ENCODE results near the gene DNAH17.

DNA sequence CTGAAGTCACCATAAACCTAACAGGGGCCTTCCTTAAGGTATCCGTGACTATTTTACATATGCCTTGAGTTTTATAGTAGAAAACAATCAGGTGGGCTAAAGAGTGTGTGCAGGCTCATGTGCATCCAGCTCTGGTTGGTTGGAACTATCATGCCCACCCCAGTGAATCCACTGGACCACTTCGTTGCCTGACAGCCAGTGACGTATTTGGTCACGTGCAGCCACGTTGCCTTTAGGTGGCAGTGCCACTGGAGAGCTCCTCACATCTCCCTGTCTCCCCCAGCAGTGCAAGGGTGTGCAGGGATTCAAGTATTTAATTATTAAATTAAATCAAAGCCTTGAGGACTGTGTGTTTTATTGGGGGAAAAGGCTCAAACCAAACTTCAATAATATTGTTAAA is 42.1 kb upstream of the DNAH17 start:
- no peak for TF ChIP-seq RARB (CRISPR knock-in tag; IDR thresholded peaks at IDR 0.05)
- no peak for TF ChIP-seq ZC3H10 (CRISPR knock-in tag; IDR thresholded peaks at IDR 0.05)
- TF ChIP-seq, protein P1, sequence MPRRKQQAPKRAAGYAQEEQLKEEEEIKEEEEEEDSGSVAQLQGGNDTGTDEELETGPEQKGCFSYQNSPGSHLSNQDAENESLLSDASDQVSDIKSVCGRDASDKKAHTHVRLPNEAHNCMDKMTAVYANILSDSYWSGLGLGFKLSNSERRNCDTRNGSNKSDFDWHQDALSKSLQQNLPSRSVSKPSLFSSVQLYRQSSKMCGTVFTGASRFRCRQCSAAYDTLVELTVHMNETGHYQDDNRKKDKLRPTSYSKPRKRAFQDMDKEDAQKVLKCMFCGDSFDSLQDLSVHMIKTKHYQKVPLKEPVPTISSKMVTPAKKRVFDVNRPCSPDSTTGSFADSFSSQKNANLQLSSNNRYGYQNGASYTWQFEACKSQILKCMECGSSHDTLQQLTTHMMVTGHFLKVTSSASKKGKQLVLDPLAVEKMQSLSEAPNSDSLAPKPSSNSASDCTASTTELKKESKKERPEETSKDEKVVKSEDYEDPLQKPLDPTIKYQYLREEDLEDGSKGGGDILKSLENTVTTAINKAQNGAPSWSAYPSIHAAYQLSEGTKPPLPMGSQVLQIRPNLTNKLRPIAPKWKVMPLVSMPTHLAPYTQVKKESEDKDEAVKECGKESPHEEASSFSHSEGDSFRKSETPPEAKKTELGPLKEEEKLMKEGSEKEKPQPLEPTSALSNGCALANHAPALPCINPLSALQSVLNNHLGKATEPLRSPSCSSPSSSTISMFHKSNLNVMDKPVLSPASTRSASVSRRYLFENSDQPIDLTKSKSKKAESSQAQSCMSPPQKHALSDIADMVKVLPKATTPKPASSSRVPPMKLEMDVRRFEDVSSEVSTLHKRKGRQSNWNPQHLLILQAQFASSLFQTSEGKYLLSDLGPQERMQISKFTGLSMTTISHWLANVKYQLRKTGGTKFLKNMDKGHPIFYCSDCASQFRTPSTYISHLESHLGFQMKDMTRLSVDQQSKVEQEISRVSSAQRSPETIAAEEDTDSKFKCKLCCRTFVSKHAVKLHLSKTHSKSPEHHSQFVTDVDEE (CRISPR knock-in tag; IDR thresholded peaks at IDR 0.05): no peak
- no peak for TF ChIP-seq POU6F1 (CRISPR knock-in tag; IDR thresholded peaks at IDR 0.05; ENCODE audit: borderline replicate concordance, low read depth)
- TF ChIP-seq ZNF8 (CRISPR knock-in tag; IDR thresholded peaks at IDR 0.05): no peak
- no peak for TF ChIP-seq CREB5 (CRISPR knock-in tag; IDR thresholded peaks at IDR 0.05; ENCODE audit: low read depth)
- TF ChIP-seq CSRNP3 (CRISPR knock-in tag; IDR thresholded peaks at IDR 0.05): no peak
- no peak for TF ChIP-seq ZNF70 (CRISPR knock-in tag; IDR thresholded peaks at IDR 0.05)
- no peak for TF ChIP-seq ZFP30 (CRISPR knock-in tag; IDR thresholded peaks at IDR 0.05)
- TF ChIP-seq ISL1 (CRISPR knock-in tag; IDR thresholded peaks at IDR 0.05): no peak

All from SK-N-SH treated with all-trans-retinoic acid at 6 μM for 48 hours (cell line).